ENCODE data around the gene DCHS1.

The DCHS1 gene

GRCh38 chr11:6642957-6643356, 12.7 kb downstream of the DCHS1 start:
- no peaks in the 10 kb centered on the region for H3K9me3 ChIP-seq (ENCODE audit: control insufficient read depth, low read length)
- no peak overlapping the region for H3K9ac ChIP-seq (ENCODE audit: low read length)
- no peak for DNase-seq (ENCODE audit: low read depth)
- H3K4me3 ChIP-seq (ENCODE audit: low read length) = no peak overlapping the region
- no peaks in the 10 kb centered on the region for H3K36me3 ChIP-seq (ENCODE audit: control insufficient read depth, insufficient read depth, low read length, severe bottlenecking)
- H3K27me3 ChIP-seq (replicated peaks; ENCODE audit: control insufficient read depth, insufficient read depth, low read length) = peaks cover 39% of the 10 kb centered on the region
- peaks cover 18% of the 10 kb centered on the region for H3K4me1 ChIP-seq (ENCODE audit: control insufficient read depth, insufficient read depth, low read length)

GRCh38 chr11:6640985-6641701, 14.5 kb downstream of the DCHS1 start:
- no peak overlapping the region for H3K9ac ChIP-seq (ENCODE audit: low read length)
- no peak overlapping the region for H3K4me3 ChIP-seq (ENCODE audit: low read length)
- H3K4me1 ChIP-seq (ENCODE audit: control insufficient read depth, insufficient read depth, low read length) = peaks cover 17% of the 10 kb centered on the region
- peaks cover 39% of the 10 kb centered on the region for H3K27me3 ChIP-seq (replicated peaks; ENCODE audit: control insufficient read depth, insufficient read depth, low read length)
- H3K36me3 ChIP-seq (ENCODE audit: control insufficient read depth, insufficient read depth, low read length, severe bottlenecking) = no peaks in the 10 kb centered on the region
- no peak for DNase-seq (ENCODE audit: low read depth)
- no peaks in the 10 kb centered on the region for H3K9me3 ChIP-seq (ENCODE audit: control insufficient read depth, low read length)

GRCh38 chr11:6640036-6640984, 15.3 kb downstream of the DCHS1 start:
- Histone ChIP-seq H3K9ac (ENCODE audit: low read length) (no peak overlapping the region), H3K4me1 (ENCODE audit: control insufficient read depth, insufficient read depth, low read length) (peaks cover 18% of the 10 kb centered on the region), H3K36me3 (ENCODE audit: control insufficient read depth, insufficient read depth, low read length, severe bottlenecking) (no peaks in the 10 kb centered on the region), H3K27me3 (replicated peaks; ENCODE audit: control insufficient read depth, insufficient read depth, low read length) (peaks cover 35% of the 10 kb centered on the region), H3K4me3 (ENCODE audit: low read length) (no peak overlapping the region), H3K9me3 (ENCODE audit: control insufficient read depth, low read length) (no peaks in the 10 kb centered on the region)
- no peak for DNase-seq (ENCODE audit: low read depth)

GRCh38 chr11:6638429-6638828, 17.2 kb downstream of the DCHS1 start:
- no peaks in the 10 kb centered on the region for H3K36me3 ChIP-seq (ENCODE audit: control insufficient read depth, insufficient read depth, low read length, severe bottlenecking)
- no peak overlapping the region for H3K9ac ChIP-seq (ENCODE audit: low read length)
- no peak overlapping the region for H3K4me3 ChIP-seq (ENCODE audit: low read length)
- H3K27me3 ChIP-seq (replicated peaks; ENCODE audit: control insufficient read depth, insufficient read depth, low read length) = peaks cover 16% of the 10 kb centered on the region
- peaks cover 22% of the 10 kb centered on the region for H3K4me1 ChIP-seq (ENCODE audit: control insufficient read depth, insufficient read depth, low read length)
- no peaks in the 10 kb centered on the region for H3K9me3 ChIP-seq (ENCODE audit: control insufficient read depth, low read length)
- no peak for DNase-seq (ENCODE audit: low read depth)

GRCh38 chr11:6637871-6638270, 17.7 kb downstream of the DCHS1 start:
- no peak overlapping the region for H3K9ac ChIP-seq (ENCODE audit: low read length)
- peaks cover 10% of the 10 kb centered on the region for H3K27me3 ChIP-seq (replicated peaks; ENCODE audit: control insufficient read depth, insufficient read depth, low read length)
- H3K9me3 ChIP-seq (ENCODE audit: control insufficient read depth, low read length) = no peaks in the 10 kb centered on the region
- no peaks in the 10 kb centered on the region for H3K36me3 ChIP-seq (ENCODE audit: control insufficient read depth, insufficient read depth, low read length, severe bottlenecking)
- DNase-seq (ENCODE audit: low read depth) = peak; percentile 80
- peaks cover 22% of the 10 kb centered on the region for H3K4me1 ChIP-seq (ENCODE audit: control insufficient read depth, insufficient read depth, low read length)
- no peak overlapping the region for H3K4me3 ChIP-seq (ENCODE audit: low read length)

- Histone ChIP-seq H3K27me3 (replicated peaks; ENCODE audit: control insufficient read depth, insufficient read depth, low read length) (peaks cover 7% of the 10 kb centered on the region), H3K4me3 (ENCODE audit: low read length) (no peak overlapping the region), H3K4me1 (ENCODE audit: control insufficient read depth, insufficient read depth, low read length) (peaks cover 22% of the 10 kb centered on the region), H3K9me3 (ENCODE audit: control insufficient read depth, low read length) (no peaks in the 10 kb centered on the region), H3K9ac (ENCODE audit: low read length) (no peak overlapping the region), H3K36me3 (ENCODE audit: control insufficient read depth, insufficient read depth, low read length, severe bottlenecking) (no peaks in the 10 kb centered on the region)
- DNase-seq (ENCODE audit: low read depth) = no peak
Observed at GRCh38 chr11:6636480-6636879, 19.1 kb downstream of the DCHS1 start.

GRCh38 chr11:6635082-6635932, 20.3 kb downstream of the DCHS1 start:
- H3K9me3 ChIP-seq (ENCODE audit: control insufficient read depth, low read length) = no peaks in the 10 kb centered on the region
- DNase-seq (ENCODE audit: low read depth) = no peak
- H3K9ac ChIP-seq (ENCODE audit: low read length) = no peak overlapping the region
- no peak overlapping the region for H3K4me3 ChIP-seq (ENCODE audit: low read length)
- H3K36me3 ChIP-seq (ENCODE audit: control insufficient read depth, insufficient read depth, low read length, severe bottlenecking) = no peaks in the 10 kb centered on the region
- peaks cover 22% of the 10 kb centered on the region for H3K4me1 ChIP-seq (ENCODE audit: control insufficient read depth, insufficient read depth, low read length)
- no peaks in the 10 kb centered on the region for H3K27me3 ChIP-seq (replicated peaks; ENCODE audit: control insufficient read depth, insufficient read depth, low read length)

GRCh38 chr11:6634534-6634933, 21.1 kb downstream of the DCHS1 start:
- Histone ChIP-seq H3K27me3 (replicated peaks; ENCODE audit: control insufficient read depth, insufficient read depth, low read length) (no peaks in the 10 kb centered on the region), H3K36me3 (ENCODE audit: control insufficient read depth, insufficient read depth, low read length, severe bottlenecking) (no peaks in the 10 kb centered on the region), H3K9ac (ENCODE audit: low read length) (no peak overlapping the region), H3K4me1 (ENCODE audit: control insufficient read depth, insufficient read depth, low read length) (peaks cover 22% of the 10 kb centered on the region), H3K9me3 (ENCODE audit: control insufficient read depth, low read length) (no peaks in the 10 kb centered on the region), H3K4me3 (ENCODE audit: low read length) (no peak overlapping the region)
- DNase-seq (ENCODE audit: low read depth) = no peak

- H3K27me3 ChIP-seq (replicated peaks; ENCODE audit: control insufficient read depth, insufficient read depth, low read length) = no peaks in the 10 kb centered on the region
- no peak for DNase-seq (ENCODE audit: low read depth)
- H3K4me1 ChIP-seq (ENCODE audit: control insufficient read depth, insufficient read depth, low read length) = peaks cover 22% of the 10 kb centered on the region
- H3K36me3 ChIP-seq (ENCODE audit: control insufficient read depth, insufficient read depth, low read length, severe bottlenecking) = no peaks in the 10 kb centered on the region
- H3K9me3 ChIP-seq (ENCODE audit: control insufficient read depth, low read length) = no peaks in the 10 kb centered on the region
- H3K9ac ChIP-seq (ENCODE audit: low read length) = no peak overlapping the region
- no peak overlapping the region for H3K4me3 ChIP-seq (ENCODE audit: low read length)
Observed at GRCh38 chr11:6633422-6634408, 21.9 kb downstream of the DCHS1 start.
